Fibroblast of skin of abdomen (primary cell): ENCODE measurements around the gene ITGB8.
A peak's percentile ranks its signal among the peaks of the same experiment; 100 is the strongest.
"Not testable (repeated sequence)": the region's sequence is repeated elsewhere in the genome, so short reads cannot be mapped to it uniquely, and the experiment has no call there.

ENCODE experiments used
- DNase-seq: peaks from one replicate; pipeline ENCODE4 v3.0.0-alpha.2; 2013

ITGB8 gene

GRCh38 chr7:20385126-20385525 is 54.4 kb downstream of the ITGB8 start:
- DNase-seq: peak; percentile 93

DNA sequence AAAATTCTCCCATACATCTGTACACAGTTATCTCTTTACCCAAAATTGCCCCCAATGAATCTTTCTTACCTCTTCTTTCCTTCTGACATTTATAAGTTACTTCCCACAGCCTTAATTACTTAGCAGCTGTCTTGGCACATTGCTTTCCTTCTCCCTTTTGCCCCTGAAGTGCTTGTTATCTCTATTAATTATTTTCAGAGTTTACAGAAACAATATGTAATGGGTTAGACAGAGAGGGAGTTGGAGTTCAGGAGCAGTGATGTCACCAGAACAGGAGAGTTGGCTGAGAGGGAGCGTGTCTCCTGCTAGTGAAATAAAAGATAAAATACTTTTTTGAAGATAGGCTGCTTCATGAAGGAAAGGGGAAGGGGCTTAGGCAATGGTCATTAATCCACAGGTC is 57.4 kb downstream of the ITGB8 start:
- no peak for DNase-seq

- DNase-seq: not testable (repeated sequence)
Measured at GRCh38 chr7:20389192-20389591, 58.5 kb downstream of the ITGB8 start.

DNA sequence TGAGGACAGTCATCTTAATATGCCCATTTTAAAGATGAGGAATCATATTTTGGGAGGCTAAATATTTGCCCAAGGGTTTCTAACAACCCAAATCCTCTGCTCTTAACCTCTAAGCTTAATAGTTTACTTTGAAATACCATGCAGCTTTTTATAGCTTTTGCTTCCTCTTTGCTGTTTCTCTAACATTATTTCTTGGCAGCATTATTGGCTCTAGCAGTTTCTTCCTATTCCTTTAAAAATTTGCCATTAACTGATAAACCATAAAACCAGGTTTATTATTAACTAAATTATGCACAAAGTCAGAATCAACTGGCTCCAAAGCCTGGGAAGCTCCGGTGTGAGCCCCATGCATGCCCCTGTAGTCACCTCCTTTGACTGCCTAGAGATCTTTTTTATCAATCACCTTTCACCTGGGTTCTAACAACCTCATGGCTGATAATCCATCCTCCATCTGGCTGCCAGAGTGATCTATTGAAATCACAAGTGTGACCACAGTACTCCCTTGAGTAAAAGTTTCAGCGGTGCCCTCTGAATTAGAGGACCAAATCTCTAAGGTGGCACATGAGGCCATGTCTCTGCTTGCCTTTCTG is 62.4 kb downstream of the ITGB8 start:
- DNase-seq: no peak

GRCh38 chr7:20393616-20394015 is 62.9 kb downstream of the ITGB8 start:
- DNase-seq: no peak

GRCh38 chr7:20394284-20394683 is 63.6 kb downstream of the ITGB8 start:
- no peak for DNase-seq

DNA sequence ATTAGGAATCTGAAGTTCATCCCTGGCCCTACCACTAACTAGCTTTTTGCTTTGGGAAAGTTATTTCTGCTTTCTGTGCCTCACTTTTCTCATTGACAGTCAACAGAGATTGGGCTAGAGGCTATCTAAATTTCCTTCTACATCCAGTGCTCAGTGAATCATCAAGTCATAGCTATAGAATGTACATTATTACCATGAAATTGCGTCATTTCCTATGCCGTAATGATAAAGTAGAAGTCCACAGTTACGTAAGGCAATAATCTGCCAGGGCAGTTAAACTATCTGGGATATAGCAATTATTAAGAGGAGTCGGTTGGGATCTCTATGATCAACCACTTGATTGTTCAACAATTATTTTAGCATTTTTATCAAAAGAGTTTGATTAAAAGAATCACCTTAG is 64.4 kb downstream of the ITGB8 start:
- peak; percentile 75 for DNase-seq

DNA sequence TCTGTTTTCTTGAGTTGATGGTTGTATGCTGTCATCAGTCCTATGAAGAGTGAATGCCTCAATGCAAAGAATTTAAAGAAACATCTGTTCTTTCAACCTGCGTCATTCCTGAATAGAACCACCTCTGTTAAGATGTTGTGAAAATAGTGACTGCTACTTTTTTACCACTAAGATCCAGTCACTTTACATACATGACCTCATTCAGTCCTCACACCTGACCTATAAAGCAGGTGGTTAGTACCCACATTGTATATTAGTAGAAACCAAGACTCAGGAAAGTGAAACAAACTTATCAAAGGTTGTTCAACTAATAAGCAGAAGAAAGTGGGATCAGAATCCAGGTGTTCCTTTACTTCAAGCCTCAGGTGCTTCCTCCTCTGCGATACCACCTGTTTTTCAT is 64.8 kb downstream of the ITGB8 start:
- no peak for DNase-seq

DNA sequence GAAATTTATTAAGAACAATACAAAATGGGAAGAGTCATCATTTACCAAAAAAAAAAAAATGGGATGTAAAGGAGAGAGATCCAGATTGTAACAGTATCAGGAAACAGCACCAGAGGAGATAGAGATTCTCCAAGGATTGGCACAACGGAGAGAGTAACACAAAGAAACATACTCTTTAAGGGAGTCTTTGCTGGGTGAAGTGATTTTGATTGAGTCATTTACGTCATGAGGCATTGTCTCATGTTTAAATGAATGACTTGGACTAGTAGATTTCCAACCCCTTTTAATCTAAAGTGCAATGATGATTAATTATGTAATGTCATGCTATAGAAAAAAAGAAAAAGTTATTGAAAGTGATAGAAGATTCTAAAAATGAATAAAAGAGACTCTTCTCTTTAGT is 68.8 kb downstream of the ITGB8 start:
- no peak for DNase-seq

DNA sequence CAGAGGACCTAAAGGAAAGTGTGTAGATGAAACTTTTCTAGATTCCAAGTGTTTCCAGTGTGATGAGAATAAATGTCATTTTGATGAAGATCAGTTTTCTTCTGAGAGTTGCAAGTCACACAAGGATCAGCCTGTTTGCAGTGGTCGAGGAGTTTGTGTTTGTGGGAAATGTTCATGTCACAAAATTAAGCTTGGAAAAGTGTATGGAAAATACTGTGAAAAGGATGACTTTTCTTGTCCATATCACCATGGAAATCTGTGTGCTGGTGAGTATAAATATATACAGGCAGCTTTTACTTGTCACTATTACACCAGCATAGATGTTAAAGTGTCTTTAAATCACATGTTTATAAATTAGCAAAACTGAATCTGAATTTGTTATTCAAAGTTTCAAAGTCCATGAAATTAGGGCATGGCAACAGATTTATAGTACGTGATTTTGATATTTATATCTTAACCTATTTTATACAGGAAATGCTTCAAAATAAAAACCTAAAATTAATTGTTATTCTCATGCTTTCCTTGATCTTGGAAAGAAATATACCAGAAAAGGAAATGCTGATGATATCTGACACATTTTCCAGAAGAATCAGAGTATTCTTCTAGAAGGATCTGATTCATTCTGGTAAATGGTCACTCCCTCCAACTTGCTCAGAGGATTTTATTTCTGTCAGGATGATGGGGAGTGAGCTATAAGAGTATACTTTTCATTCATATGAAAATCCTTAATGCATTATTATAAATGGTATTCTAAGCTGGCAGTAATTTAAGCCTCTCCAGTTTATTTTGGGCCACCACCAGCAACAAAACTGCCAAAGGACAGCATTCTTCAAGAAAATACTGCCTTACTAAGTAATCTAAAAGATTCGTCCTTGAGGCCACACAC is 71.4 kb downstream of the ITGB8 start:
- peak; percentile 42 for DNase-seq

GRCh38 chr7:20402747-20403230 is 72.1 kb downstream of the ITGB8 start:
- no peak for DNase-seq

DNA sequence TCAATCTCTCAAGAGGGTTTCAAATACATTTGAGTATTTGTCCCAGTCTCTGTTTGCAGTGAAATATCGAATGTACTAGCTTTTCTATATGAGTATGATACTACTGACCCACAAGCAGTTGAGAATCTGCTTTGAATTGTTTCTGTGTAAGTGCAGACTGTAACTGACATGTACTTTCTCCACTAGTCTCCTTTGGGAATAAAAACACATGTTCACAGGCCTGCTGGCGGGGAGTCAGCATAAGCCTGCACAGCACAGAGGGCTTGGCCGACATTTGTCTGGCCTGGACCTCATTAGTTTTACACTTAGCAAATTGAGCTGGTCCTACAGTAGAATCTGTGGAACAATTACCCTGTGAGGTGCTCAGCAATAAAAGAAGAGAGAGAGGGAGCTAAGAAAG is 72.6 kb downstream of the ITGB8 start:
- peak; percentile 70 for DNase-seq

- no peak for DNase-seq
Measured at GRCh38 chr7:20404320-20404719, 73.6 kb downstream of the ITGB8 start.

DNA sequence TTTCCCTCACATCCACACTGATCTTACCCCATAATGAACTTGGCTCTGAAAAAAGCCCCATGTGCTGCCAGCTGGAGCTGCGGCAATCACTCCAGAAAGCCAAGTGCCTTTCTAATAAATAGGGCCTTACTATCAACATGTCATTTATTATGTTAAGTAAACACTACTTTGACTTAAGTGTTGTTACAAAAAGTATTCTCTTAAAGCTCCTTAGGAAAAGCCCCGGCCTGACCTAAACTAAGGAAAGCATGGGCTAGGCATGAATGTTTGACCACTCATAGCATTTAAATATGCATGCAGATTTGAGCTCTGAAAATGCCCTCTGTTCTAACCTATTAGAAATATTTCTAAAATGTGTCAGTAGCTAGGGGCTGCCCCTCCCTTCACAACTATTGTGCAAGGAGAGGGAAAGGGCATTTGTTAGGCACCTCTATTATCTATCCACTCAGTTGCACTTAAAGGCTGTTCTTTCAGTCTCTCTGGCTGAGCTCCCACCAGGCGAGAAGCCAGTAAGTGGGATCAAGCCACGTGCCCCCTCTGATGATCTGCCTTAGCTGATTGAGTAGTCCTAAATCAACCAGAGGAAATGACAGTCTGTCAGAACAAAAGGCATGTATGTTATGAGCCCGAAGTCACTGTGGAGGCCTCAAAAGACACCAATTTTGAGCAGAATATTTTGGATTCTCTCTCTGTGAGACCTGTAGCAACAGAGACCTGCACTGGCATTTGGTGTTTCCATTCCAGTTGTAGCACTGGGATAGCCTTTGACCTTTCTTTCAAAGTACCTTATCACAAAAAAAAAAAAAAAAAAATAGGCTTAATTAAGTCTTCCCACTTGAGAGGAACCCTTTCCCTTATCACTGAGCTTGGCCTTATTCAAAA is 77.1 kb downstream of the ITGB8 start:
- DNase-seq: peak; percentile 30

GRCh38 chr7:20408467-20408826 is 77.7 kb downstream of the ITGB8 start:
- DNase-seq: peak; percentile 24

GRCh38 chr7:20409961-20410360 is 79.3 kb downstream of the ITGB8 start:
- no peak for DNase-seq

GRCh38 chr7:20411372-20411771 is 80.7 kb downstream of the ITGB8 start:
- no peak for DNase-seq

DNA sequence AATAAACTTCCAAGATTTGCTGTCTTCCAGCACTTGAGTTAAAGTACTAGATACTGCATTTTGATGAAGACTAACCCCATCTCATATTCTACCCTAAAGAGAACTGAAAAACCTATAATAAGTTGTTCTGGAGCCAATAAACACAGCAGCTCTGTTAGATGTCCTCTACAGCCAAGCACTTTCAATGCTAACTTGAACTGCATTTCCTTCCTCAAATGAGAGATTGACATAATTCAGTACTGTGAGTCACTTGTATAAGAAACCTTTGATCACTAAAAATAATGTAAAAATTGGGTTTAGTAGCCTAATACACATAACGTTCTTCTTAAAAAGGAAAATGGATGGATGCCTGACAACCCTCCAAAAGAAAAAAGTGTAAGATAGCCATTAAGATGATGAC is 81.3 kb downstream of the ITGB8 start:
- no peak for DNase-seq

DNA sequence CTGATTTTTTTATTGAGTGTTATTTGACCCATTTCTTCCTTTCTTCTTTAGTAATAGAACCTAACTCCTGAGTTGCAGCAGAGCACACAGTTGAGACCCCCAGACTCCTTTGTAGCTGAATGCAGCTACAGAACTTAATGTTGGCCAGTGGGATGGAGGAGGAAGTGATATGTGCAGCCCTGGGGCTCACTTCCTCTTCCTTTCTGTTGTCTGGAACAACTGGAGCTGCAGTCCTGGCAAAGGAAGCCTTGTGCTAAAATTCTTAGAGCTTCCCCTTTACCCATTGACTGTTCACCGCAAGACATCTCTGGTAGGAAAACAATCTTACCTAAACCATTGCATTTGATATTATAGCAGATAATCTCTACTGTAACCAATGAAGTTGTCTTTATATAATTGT is 86.6 kb downstream of the ITGB8 start:
- no peak for DNase-seq

GRCh38 chr7:20417675-20418382 is 87.1 kb downstream of the ITGB8 start:
- DNase-seq: no peak

DNA sequence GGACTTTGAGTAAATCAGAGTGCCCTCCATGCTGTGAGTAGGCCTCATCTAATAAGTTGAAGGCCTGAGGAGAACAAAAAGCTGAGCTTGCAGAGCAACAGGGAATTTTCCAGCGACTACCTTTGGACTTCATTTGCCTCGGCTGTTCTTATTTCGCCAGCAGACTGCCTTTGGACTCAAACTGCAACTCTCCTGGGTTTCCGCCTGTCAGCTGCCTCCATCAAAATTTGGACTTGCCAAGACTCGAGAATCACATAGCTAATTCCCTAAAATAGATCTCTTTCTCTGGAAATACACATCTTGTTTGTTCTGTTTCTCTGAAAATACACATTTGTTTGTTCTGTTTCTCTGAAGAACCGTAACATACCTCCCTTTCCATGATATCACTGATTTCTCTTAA is 93.8 kb downstream of the ITGB8 start:
- DNase-seq: no peak

DNA sequence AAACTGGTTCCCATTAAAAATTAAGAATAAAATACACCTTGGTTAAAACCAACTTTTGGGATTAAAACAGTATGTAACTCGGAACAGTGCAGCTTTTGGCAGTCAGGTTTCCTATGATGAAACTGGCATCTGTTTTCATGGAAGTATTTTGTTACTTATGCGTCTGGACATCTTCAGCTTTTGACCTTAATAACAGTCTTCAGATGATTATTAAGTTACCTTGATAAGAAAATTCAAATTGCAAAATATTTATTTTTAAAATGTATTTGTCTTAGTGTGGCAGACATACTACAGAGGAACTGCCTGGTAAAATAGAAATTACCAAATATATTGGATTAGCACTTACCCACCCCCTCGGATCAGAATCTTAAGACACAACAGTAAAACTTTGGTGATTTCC is 100.0 kb downstream of the ITGB8 start:
- DNase-seq: no peak

GRCh38 chr7:20431146-20431545 is 100.4 kb downstream of the ITGB8 start:
- DNase-seq: no peak
